IgD-negative memory B cell (primary cell): ENCODE data around the gene SARS2. TPM values are rescaled to one million over a fixed set of nuclear protein-coding genes. Genes with fewer than 3 reads are reported as not detected.
"Not testable (repeated sequence)": the region's sequence is repeated elsewhere in the genome, so short reads cannot be mapped to it uniquely, and the experiment has no call there.

Experiments used
- H3K27ac Mint-ChIP-seq, 3 donors: one replicate each; pipeline ENCODE4 v1.8.0; 2020 to 2022; ENCODE audit warnings: mild to moderate bottlenecking in 3 of 3, mixed read lengths in 3 of 3, moderate library complexity in 1 of 3
- H3K27me3 Mint-ChIP-seq: one replicate; pipeline ENCODE4 v1.8.0; 2021; ENCODE audit warnings: mixed read lengths
- H3K36me3 Mint-ChIP-seq: one replicate; pipeline ENCODE4 v1.8.0; 2020; ENCODE audit warnings: mild to moderate bottlenecking, mixed read lengths
- H3K4me1 Mint-ChIP-seq, 3 donors: one replicate each; pipeline ENCODE4 v1.8.0; 2020 to 2022; ENCODE audit warnings: mixed read lengths in 3 of 3, mild to moderate bottlenecking in 1 of 3
- H3K4me3 Mint-ChIP-seq, 4 donors: one replicate each; pipeline ENCODE4 v1.8.0; 2020 to 2022; ENCODE audit warnings: mild to moderate bottlenecking in 4 of 4, mixed read lengths in 4 of 4, moderate library complexity in 3 of 4
- H3K9me3 Mint-ChIP-seq, 3 donors: one replicate each; pipeline ENCODE4 v1.8.0; 2020 to 2021; ENCODE audit warnings: mixed read lengths in 3 of 3, mild to moderate bottlenecking in 1 of 3
- polyA plus RNA-seq: library from polyadenylated mRNA; unstranded; fragments of 300-500 nt; fragmentation: Illumina TruSeq; gene quantifications from one replicate; pipeline ENCODE4 v1.2.3, GENCODE V29; 2021

The SARS2 gene
- polyA plus RNA-seq, 1 donor from 2014 or later: 21.7 TPM

DNA sequence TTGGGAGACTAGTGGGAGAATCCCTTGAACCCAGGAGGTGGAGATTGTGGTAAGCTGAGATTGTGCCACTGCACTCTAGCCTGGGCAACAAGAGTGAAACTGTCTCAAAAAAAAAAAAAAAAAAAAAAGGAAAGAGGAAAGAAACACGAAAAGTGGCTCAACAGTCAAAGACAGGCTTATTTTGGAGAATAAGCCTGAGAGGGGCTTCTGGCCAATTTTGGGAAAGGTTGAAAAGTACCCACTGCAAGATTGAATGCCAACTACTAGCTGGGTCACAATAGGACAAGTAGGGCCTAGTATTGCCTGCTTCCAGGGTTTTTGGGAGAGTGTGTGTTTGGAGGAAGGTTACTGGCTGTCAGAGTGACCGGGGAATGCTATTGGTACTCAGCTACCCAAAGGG, 27.7 kb upstream of the SARS2 start:
- Mint-ChIP-seq H3K9me3 (no peaks in the 10 kb centered on the region), H3K36me3 (no peaks in the 10 kb centered on the region), H3K4me3 (no peak overlapping the region), H3K27ac (no peak overlapping the region), H3K27me3 (peaks cover 10% of the 10 kb centered on the region), H3K4me1 (peaks cover 0 to 4% (median 4%) of the 10 kb centered on the region in 3 donors)

DNA sequence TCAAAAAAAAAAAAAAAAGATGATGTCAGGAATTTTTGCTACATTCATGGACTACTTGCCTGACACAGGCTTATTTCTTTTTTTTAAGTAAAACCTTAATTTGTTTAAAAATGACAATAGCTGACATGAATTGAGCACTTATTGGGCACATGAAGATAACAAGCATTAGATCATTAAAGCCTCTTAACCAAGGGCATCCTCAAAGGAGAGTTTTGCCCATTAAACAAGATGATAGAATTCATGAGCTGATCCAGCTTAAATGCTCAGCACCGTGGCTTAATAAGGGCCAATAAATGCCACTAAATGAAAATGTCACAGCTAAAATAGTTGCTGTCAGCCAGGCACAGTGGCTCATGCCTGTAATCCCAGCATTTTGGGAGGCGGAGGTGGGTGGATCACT, 25.7 kb upstream of the SARS2 start:
- Mint-ChIP-seq H3K9me3 (no peaks in the 10 kb centered on the region), H3K27ac (no peak overlapping the region), H3K27me3 (peaks cover 13% of the 10 kb centered on the region), H3K4me1 (peaks cover 0 to 4% (median 3%) of the 10 kb centered on the region in 3 donors), H3K4me3 (no peak overlapping the region), H3K36me3 (no peaks in the 10 kb centered on the region)

DNA sequence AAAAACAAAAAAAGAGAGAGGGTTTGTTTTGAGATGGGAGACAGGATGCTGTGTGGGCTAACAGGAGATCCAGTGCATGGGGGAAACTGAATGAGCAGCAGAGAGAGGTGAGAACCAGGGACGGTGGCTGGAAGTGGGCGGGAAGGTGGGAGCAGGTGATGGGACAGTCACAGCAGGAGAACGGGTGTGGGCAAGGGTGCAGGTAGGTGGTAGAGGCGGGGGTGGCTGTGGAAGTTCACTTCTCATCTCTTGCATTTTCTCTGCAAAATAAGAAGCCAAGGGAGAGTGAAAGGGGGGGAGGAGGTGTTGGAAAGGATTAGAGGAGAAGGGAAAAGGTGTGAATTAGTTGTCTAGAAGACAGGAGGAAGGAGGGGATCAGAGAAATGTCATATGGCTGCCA, 23.1 kb upstream of the SARS2 start:
- H3K4me1 Mint-ChIP-seq: peaks cover 4 to 10% (median 9%) of the 10 kb centered on the region in 3 donors
- peaks cover 23% of the 10 kb centered on the region for H3K27me3 Mint-ChIP-seq
- no peaks in the 10 kb centered on the region for H3K36me3 Mint-ChIP-seq
- H3K27ac Mint-ChIP-seq: no peak overlapping the region
- H3K4me3 Mint-ChIP-seq: no peak overlapping the region
- peaks cover 0 to 4% (median 0%) of the 10 kb centered on the region in 3 donors for H3K9me3 Mint-ChIP-seq

DNA sequence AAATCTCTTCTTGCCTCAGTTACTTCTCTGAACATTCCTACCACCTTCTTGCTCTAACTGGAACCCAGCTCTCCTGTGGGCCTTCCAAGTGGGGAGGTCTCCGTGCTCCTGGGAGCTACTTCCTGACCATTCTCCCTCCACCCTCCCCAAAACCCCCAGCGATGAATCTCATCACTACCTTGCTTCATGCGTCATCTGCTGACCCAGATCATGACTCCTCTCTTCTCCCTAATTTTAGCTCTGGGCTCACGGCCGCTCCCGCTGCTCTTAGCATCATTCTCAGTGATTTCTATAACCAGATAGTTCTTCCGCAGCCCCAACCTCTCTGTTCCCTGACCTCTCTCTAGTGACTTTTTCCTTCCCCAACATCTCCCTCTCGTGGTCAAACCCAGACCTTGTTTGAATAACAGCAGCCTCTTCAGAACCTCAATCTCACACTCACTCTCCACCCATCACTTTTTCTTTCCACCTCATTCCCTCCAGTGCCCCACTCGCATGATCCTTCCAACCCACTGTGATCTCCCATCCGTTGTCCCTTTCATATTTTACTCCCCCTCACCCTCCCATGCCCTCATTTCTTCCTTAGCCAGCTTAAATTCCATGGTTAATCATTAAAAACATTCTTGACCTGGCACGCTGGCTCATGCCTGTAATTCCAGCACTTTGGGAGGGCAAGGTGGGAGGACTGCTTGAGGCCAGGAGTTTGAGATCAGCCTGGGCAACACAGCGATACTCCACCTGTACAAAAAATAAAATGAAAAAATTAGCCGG, 22.0 kb upstream of the SARS2 start:
- peaks cover 25% of the 10 kb centered on the region for H3K27me3 Mint-ChIP-seq
- no peak overlapping the region for H3K27ac Mint-ChIP-seq
- H3K4me3 Mint-ChIP-seq: no peak overlapping the region
- peaks cover 4 to 10% (median 9%) of the 10 kb centered on the region in 3 donors for H3K4me1 Mint-ChIP-seq
- H3K9me3 Mint-ChIP-seq: peaks cover 0 to 4% (median 0%) of the 10 kb centered on the region in 3 donors
- H3K36me3 Mint-ChIP-seq: no peaks in the 10 kb centered on the region

DNA sequence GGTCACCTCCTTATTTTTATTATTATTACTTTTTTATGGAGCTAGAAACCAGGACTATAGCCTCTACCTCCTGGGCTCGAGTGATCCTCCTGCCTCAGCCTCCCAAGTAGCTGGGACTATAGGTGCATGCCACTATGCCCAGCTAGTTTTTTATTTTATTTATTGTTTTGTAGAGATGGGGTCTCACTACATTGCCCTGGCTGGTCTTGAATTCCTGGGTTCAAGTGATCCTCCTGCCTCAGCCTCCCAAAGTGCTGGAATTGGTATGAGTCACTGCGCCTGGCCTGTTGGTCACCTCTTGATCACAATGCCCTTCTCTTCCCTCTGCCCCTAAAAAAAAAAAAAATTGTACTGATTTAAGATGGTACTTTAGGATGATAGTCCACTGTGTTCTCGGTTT, 20.6 kb upstream of the SARS2 start:
- H3K4me3 Mint-ChIP-seq: no peak overlapping the region
- no peak overlapping the region for H3K27ac Mint-ChIP-seq
- H3K9me3 Mint-ChIP-seq: peaks cover 0 to 4% (median 0%) of the 10 kb centered on the region in 3 donors
- no peaks in the 10 kb centered on the region for H3K36me3 Mint-ChIP-seq
- peaks cover 28% of the 10 kb centered on the region for H3K27me3 Mint-ChIP-seq
- H3K4me1 Mint-ChIP-seq: peaks cover 4 to 10% (median 9%) of the 10 kb centered on the region in 3 donors

DNA sequence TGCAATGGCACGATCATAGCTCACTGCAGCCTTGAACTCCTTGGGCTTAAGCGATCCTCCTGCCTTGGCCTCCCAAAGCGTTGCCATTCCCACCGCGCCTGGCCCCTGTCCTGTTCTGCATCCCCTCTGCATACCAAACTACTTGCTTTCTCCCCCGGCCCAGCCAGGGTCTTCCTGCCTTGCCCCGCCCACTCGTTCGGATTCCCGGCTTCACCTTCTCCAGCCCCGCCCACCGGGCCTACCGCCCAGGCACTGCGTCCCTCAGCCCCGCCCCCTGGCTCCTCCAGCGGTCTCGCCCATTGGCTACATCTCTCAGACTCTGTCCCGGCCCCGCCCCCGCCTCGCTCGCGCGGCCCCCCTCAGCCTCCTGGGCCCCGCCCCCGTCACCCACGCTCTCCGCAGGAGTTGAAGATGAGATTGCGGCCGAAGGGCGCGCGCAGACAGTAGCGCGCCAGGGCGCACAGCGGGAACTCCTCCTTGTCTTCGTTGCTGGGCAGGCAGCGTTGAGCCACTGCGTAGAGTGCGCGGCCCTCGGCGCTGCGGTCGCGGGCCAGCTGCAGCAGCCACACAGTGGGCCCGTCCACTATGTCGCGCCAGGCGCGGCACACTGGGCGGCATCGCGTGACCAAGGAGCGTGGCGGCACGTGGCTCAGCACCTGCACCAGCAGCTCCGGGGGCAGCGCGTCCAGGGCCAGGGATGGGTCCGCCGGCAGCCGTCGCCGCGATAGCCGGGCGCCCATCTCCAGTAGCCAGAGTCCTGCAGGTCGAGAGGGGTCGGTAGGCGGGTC, 19.2 kb upstream of the SARS2 start:
- H3K27me3 Mint-ChIP-seq: peaks cover 28% of the 10 kb centered on the region
- H3K36me3 Mint-ChIP-seq: no peaks in the 10 kb centered on the region
- peaks cover 4 to 10% (median 9%) of the 10 kb centered on the region in 3 donors for H3K4me1 Mint-ChIP-seq
- H3K4me3 Mint-ChIP-seq: peak overlapping the region in 3 of 4 donors; percentile 54 to 83 (median 63)
- H3K27ac Mint-ChIP-seq: no peak overlapping the region
- H3K9me3 Mint-ChIP-seq: peaks cover 0 to 4% (median 0%) of the 10 kb centered on the region in 3 donors

DNA sequence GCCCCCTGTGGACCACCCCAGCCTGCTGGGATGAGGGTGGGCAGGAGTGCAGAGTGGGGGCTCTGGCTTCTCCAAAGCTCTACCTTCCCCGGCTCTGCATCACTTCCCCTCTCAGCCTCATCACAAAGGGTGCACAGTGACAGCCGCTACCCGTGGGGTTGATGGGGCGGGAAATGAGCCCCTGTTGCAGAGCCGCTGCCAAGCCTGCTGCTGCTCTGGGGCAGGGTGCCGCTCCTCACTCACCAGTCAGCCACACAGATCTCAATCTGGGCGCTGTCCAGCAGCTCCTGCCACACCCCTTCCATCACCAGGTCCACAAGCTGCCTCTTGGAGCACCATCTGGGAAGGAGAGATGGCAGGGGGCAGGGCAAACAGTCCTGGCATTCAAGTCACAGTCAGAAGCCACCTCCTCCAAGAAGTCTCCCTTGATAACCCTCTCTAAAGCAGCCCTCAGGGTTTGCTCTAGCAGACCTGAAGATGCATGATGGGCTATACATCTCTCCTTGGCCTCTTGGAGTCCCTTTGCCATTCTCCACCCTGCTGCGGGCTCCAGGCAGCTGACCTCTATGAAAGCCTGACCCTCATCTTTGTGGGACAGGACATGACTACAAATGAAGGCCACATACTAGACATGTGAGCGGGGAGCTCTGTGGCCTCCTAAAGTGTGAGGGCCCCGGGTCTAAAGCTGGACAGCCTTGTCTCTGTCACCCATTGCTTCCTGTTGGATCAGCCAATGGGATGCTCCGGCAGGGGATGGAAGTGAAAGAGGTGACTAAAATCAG, 15.9 kb upstream of the SARS2 start:
- Mint-ChIP-seq H3K4me1 (peaks cover 4 to 7% (median 5%) of the 10 kb centered on the region in 3 donors), H3K36me3 (no peaks in the 10 kb centered on the region), H3K9me3 (peaks cover 0 to 6% (median 0%) of the 10 kb centered on the region in 3 donors), H3K27me3 (peaks cover 17% of the 10 kb centered on the region), H3K4me3 (no peak overlapping the region), H3K27ac (no peak overlapping the region)

DNA sequence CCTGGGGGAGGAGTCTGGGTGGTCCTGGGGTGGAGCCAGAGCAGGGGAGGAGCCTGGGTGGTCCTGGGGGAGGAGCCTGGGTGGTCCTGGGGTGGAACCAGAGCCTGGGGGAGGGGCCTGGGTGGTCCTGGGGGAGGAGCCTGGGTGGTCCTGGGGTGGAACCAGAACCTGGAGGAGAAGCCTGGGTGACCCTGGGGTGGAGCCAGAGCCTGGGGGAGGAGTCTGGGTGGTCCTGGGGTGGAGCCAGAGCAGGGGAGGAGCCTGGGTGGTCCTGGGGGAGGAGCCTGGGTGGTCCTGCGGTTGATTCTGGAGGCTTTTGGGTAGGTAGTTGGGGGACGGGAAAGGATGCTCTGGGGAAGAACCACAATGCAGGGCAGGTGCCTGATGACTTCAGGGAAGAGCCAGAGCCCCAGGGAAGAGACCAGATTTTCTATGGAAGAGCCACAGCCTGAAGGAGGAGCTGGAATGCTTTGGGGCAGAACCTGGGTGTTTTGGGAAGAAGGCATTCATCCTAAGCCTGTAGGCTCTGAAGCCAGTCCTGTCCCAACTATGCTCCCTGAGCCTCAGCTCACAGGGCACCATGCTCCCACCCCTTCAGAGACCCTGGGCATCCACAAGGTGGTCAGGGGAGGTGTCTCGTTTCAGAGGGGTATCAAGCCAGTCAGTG, 15.1 kb upstream of the SARS2 start:
- no peak overlapping the region for H3K4me3 Mint-ChIP-seq
- no peaks in the 10 kb centered on the region for H3K36me3 Mint-ChIP-seq
- H3K4me1 Mint-ChIP-seq: peaks cover 4 to 7% (median 5%) of the 10 kb centered on the region in 3 donors
- peaks cover 17% of the 10 kb centered on the region for H3K27me3 Mint-ChIP-seq
- peaks cover 0 to 6% (median 0%) of the 10 kb centered on the region in 3 donors for H3K9me3 Mint-ChIP-seq
- H3K27ac Mint-ChIP-seq: no peak overlapping the region

DNA sequence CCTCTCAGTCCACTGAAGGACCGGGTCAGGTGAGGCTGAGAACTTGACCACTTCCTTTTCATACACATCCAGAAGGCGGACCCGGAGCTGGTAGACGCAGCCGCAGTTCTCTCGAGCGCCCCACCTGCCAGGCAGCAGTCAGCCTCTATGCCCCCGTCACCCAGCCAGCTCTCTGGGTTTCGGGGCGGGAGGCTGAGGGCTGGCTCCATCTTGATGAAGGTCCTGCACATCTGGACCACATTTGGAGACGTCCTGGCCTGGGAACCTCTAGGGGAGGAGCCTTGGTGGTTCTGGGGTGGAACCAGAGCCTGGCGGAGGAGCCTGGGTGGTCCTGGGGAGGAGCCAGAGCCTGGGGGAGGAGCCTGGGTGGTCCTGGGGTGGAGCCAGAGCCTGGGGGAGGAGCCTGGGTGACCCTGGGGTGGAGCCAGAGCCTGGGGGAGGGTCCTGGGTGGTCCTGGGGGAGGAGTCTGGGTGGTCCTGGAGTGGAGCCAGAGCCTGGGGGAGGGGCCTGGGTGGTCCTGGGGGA, 14.5 kb upstream of the SARS2 start:
- Mint-ChIP-seq H3K27ac (no peak overlapping the region), H3K36me3 (no peaks in the 10 kb centered on the region)

DNA sequence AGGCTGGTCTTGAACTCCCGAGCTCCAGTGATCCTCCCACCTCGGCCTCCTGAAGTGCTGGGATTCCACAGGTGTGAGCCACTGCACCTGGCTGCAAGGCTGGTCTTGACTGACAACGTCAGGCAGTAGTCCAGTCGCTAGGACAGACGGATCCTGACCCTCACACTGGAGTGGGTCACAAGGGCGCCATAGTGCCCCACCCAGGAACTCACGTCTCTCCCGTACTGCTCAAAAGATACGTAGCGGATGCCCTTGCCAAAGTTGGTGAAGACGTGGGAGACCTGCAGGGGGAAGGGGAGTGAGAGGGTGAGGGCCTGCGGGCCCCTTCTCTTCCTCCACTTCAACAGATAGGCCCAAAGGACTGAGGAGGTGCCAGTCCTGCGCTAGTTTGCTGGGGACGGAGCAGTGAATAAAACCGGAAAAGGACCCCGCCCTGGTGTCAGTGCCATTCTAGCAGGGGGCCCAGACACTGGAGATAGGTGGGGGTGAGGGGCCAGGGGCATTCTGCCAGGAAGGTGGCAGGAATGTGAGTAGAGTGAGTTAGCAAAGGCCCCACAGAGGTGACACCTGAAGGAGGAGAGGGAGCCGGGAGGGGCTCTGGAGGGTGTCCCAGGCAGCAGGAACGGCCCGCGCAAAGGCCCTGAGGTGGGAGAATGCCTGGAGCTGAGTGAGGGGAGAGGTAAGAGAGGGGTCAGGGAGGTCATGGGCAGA, 12.1 kb upstream of the SARS2 start:
- Mint-ChIP-seq H3K9me3 (peaks cover 0 to 2% (median 0%) of the 10 kb centered on the region in 3 donors), H3K27me3 (peaks cover 6% of the 10 kb centered on the region), H3K4me1 (no peaks in the 10 kb centered on the region), H3K4me3 (no peak overlapping the region), H3K36me3 (no peaks in the 10 kb centered on the region), H3K27ac (no peak overlapping the region)

More for the DNA sequence above, 14.5 kb upstream of the SARS2 start:
- Mint-ChIP-seq H3K9me3 (peaks cover 0 to 4% (median 0%) of the 10 kb centered on the region in 3 donors), H3K4me3 (no peak overlapping the region), H3K27me3 (peaks cover 13% of the 10 kb centered on the region), H3K4me1 (peaks cover 0 to 4% (median 2%) of the 10 kb centered on the region in 3 donors)

DNA sequence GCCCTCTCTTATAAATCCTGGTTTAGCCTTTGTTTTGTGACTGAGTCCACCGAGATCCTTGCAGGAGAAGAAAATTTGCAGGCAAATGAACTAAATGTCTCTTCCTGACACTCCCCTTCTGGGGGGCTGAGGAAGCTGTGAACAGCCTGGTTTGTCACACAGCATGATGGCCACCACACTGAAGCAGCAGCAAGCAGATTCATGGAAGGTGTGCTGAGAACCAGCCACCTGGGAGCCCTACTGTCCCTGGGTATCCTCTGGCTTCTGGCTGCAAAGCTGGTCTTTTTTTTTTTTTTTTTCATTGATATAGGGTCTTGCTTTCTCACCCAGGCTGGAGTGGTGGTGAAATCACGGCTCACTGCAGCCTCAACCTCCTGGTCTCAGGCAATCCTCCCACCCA, 11.4 kb upstream of the SARS2 start:
- peaks cover 6% of the 10 kb centered on the region for H3K27me3 Mint-ChIP-seq
- H3K4me1 Mint-ChIP-seq: no peaks in the 10 kb centered on the region
- H3K27ac Mint-ChIP-seq: no peak overlapping the region
- no peaks in the 10 kb centered on the region for H3K36me3 Mint-ChIP-seq
- H3K9me3 Mint-ChIP-seq: peaks cover 0 to 2% (median 0%) of the 10 kb centered on the region in 3 donors
- peak overlapping the region in 1 of 4 donors; percentile 71 for H3K4me3 Mint-ChIP-seq

DNA sequence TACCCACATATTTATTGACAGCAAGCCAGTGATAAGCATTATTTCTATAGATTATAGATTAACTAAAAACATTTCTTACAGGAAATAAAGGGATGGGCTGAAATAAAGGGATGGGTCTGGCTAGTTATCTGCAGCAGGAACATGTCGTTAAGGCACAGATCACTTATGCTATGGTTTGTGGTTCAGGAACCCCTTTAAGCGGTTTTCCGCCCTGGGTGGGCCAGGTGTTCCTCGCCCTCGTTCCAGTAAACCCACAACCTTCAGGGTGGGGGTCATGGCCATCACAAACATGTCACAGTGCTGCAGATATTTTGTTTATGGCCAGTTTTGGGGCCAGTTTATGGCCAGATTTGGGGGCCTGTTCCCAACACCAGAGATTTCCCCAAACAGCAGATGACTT, 10.9 kb upstream of the SARS2 start:
- not testable (repeated sequence) for H3K9me3 Mint-ChIP-seq, H3K27ac Mint-ChIP-seq, H3K4me1 Mint-ChIP-seq, H3K27me3 Mint-ChIP-seq, H3K4me3 Mint-ChIP-seq, H3K36me3 Mint-ChIP-seq

DNA sequence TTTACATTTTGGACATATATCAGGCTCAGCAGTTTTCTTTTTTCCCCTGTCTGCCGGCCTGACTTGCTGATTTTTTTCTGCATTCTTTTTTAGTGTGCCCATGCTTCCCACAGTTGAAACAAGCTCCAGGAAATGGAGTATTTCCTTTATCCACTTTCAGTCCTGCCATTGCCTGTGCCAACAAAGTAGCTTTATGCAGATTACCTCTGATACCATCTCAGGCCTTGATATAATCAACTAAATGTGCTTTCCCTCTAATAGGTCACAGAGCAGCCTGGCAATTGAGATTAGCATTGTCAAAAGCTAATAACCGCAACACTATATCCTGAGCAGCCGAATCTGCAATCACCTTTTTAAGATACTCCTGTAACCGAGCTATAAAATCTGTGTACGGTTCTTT, 9.4 kb upstream of the SARS2 start:
- H3K9me3 Mint-ChIP-seq: peaks cover 0 to 8% (median 2%) of the 10 kb centered on the region in 3 donors

DNA sequence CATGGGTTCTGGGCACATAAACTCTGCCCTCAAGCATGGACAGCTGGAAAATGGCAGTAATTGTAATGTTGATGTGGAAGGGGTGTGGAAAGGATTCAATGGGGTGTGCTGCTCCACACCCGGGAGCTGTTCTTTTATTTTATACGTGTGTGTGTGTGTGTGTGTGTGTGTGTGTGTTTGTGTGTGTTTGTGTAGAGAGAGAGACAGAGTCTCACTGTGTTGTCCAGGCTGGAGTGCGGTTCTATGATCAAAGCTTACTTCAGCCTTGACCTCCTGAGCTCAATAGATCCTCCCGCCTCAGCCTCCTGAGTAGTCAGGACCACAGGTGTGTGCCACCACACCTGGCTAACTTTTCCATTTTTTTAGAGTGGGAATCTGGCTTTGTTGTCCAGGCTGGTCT, 3.0 kb upstream of the SARS2 start:
- Mint-ChIP-seq H3K9me3 (peaks cover 0 to 8% (median 0%) of the 10 kb centered on the region in 3 donors), H3K27ac (no peak overlapping the region), H3K4me3 (peak overlapping the region in 1 of 4 donors; percentile 93), H3K4me1 (peaks cover 17 to 20% (median 18%) of the 10 kb centered on the region in 3 donors), H3K27me3 (no peaks in the 10 kb centered on the region), H3K36me3 (peaks cover 3% of the 10 kb centered on the region)

More for the DNA sequence above, 9.4 kb upstream of the SARS2 start:
- no peak overlapping the region for H3K4me3 Mint-ChIP-seq
- H3K27ac Mint-ChIP-seq: no peak overlapping the region
- H3K27me3 Mint-ChIP-seq: peaks cover 4% of the 10 kb centered on the region
- H3K4me1 Mint-ChIP-seq: no peaks in the 10 kb centered on the region
- H3K36me3 Mint-ChIP-seq: no peaks in the 10 kb centered on the region
